OCI-LY7 (cell line): ENCODE data around the gene RPL6.

ENCODE experiments used
- CTCF ChIP-seq: fragments of 200-600 bp; sonication (generic); conservative IDR thresholded peaks from 2 replicates; pipeline ENCODE4 v1.5.1; 2014; ENCODE audit warnings: mild to moderate bottlenecking, antibody characterized with exemption, low read length, moderate library complexity, mixed read lengths
- EZH2phosphoT487 ChIP-seq: fragments of 200-600 bp; sonication (generic); IDR thresholded peaks from 2 replicates; pipeline ENCODE4 v1.6.1; 2018; ENCODE audit warnings: low read depth, borderline replicate concordance, mild to moderate bottlenecking, mixed run types, antibody characterized with exemption, low read length, moderate library complexity, mixed read lengths

DNA sequence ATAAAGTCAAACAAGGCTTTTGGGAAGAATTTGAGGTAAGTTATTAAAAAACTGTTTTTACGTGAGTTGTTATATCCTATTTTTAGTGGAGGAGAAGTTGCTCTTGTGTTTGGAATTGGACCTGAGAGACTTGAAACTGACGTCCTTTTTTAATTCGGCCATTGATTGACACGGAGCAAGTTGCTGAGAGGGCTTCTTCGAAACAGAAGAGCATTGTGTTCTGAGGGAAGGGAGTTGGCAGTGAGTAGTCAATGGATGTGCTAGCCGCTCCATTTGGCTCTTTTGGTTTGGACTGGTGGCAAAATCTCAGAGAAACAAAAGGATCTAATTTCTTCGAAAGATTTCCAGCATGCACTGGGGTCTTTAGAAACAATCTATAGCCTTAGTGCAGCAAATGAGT, 46.6 kb upstream of the RPL6 start:
- no peak for TF ChIP-seq CTCF
- no peak for TF ChIP-seq EZH2phosphoT487
